MM.1S (cell line): Measurements from ENCODE around the gene EPRS1.

Source experiments
- DNase-seq: peaks from one replicate; pipeline ENCODE4 v3.0.0-alpha.2; 2015
- H2AFZ ChIP-seq: fragments of 300-600 bp; sonication (generic); 2 replicates; pipeline ENCODE4 v1.6.0; 2016; ENCODE audit warnings: antibody characterized with exemption, low read length
- H3F3A ChIP-seq: fragments of 300-600 bp; sonication (generic); 2 replicates; pipeline ENCODE4 v1.6.1; 2016; ENCODE audit warnings: mild to moderate bottlenecking, antibody characterized with exemption, low read length, moderate library complexity, mixed read lengths; ENCODE audit not compliant: insufficient read depth
- H3K27ac ChIP-seq: fragments of 300-600 bp; sonication (generic); 2 replicates; pipeline ENCODE4 v1.5.1; 2016; ENCODE audit warnings: mild to moderate bottlenecking, low read length
- H3K27me3 ChIP-seq: fragments of 300-600 bp; sonication (generic); replicated peaks from 2 replicates; pipeline ENCODE4 v1.6.0; 2016; ENCODE audit warnings: low read length; ENCODE audit not compliant: insufficient read depth
- H3K36me3 ChIP-seq: fragments of 300-600 bp; sonication (generic); replicated peaks from 2 replicates; pipeline ENCODE4 v1.6.1; 2016; ENCODE audit warnings: mild to moderate bottlenecking, low read length, mixed read lengths; ENCODE audit not compliant: insufficient read depth
- H3K4me1 ChIP-seq: fragments of 300-600 bp; sonication (generic); 2 replicates; pipeline ENCODE4 v1.6.1; 2016; ENCODE audit warnings: low read length, mixed read lengths
- H3K4me2 ChIP-seq: fragments of 300-600 bp; sonication (generic); 2 replicates; pipeline ENCODE4 v1.6.0; 2016; ENCODE audit warnings: low read depth, low read length
- H3K4me3 ChIP-seq: fragments of 300-600 bp; sonication (generic); 2 replicates; pipeline ENCODE4 v1.5.1; 2016; ENCODE audit warnings: low read length, mixed read lengths
- H3K79me2 ChIP-seq: fragments of 300-600 bp; sonication (generic); 2 replicates; pipeline ENCODE4 v1.6.1; 2016; ENCODE audit warnings: mixed run types, low read length, mixed read lengths
- H3K9ac ChIP-seq: fragments of 300-600 bp; sonication (generic); 2 replicates; pipeline ENCODE4 v1.6.1; 2016; ENCODE audit warnings: low read length, mixed read lengths
- H3K9me2 ChIP-seq: fragments of 300-600 bp; sonication (generic); replicated peaks from 2 replicates; pipeline ENCODE4 v1.6.1; 2016; ENCODE audit warnings: mild to moderate bottlenecking, low read length, mixed read lengths; ENCODE audit not compliant: insufficient read depth
- H3K9me3 ChIP-seq: fragments of 300-600 bp; sonication (generic); replicated peaks from 2 replicates; pipeline ENCODE4 v1.6.1; 2016; ENCODE audit warnings: mild to moderate bottlenecking, low read length, mixed read lengths; ENCODE audit not compliant: insufficient read depth
- H4K20me1 ChIP-seq: fragments of 300-600 bp; sonication (generic); 2 replicates; pipeline ENCODE4 v1.6.1; 2016; ENCODE audit warnings: mild to moderate bottlenecking, low read length, moderate library complexity, mixed read lengths; ENCODE audit not compliant: insufficient read depth
- CTCF ChIP-seq: fragments of 300-600 bp; sonication (generic); IDR thresholded peaks from 2 replicates; pipeline ENCODE4 v1.5.1; 2016; ENCODE audit warnings: antibody characterized with exemption, low read length, mixed read lengths
- EZH2 ChIP-seq: fragments of 300-600 bp; sonication (generic); optimal IDR thresholded peaks from 2 replicates; pipeline ENCODE3; 2017; ENCODE audit warnings: low read depth, mild to moderate bottlenecking, antibody characterized with exemption, low read length, mixed read lengths
- EZH2phosphoT487 ChIP-seq: fragments of 300-600 bp; sonication (generic); IDR thresholded peaks from 2 replicates; pipeline ENCODE4 v1.6.1; 2018; ENCODE audit warnings: antibody characterized with exemption, low read length

Gene EPRS1

GRCh38 chr1:220084460-220084859 is 38.2 kb upstream of the EPRS1 start:
- H3K4me2 ChIP-seq: no peak overlapping the region
- TF ChIP-seq EZH2: no peak
- TF ChIP-seq EZH2phosphoT487: no peak
- no peak for TF ChIP-seq CTCF

DNA sequence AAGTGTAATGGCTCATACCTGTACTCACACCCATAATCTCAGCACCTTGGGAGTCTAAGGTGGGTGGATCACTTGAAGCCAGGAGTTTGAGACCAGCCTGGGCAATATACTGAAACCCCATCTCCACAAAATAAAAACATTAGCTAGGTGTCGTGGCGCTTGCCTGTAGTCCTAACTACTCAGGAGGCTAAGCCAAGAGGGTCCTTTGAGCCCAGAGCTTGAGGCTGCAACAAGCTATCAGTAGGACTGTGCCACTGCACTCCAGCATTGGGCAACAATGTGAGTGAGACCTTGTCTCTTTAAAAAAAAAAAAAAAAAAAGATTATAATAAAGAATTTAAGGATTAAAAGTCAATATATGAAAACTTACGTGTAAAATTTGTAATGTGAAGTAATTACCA is 31.6 kb upstream of the EPRS1 start:
- H3K4me1 ChIP-seq: no peaks in the 10 kb centered on the region
- H3K9me3 ChIP-seq: no peaks in the 10 kb centered on the region
- H3K36me3 ChIP-seq: no peaks in the 10 kb centered on the region
- H3K79me2 ChIP-seq: no peaks in the 10 kb centered on the region
- no peaks in the 10 kb centered on the region for H4K20me1 ChIP-seq
- no peak overlapping the region for H3K4me2 ChIP-seq
- no peak overlapping the region for H3K27ac ChIP-seq
- H3K27me3 ChIP-seq: no peaks in the 10 kb centered on the region
- H3K4me3 ChIP-seq: no peak overlapping the region
- H3K9ac ChIP-seq: no peak overlapping the region
- no peak for DNase-seq
- TF ChIP-seq EZH2: no peak
- H3K9me2 ChIP-seq: no peaks in the 10 kb centered on the region
- H2AFZ ChIP-seq: no peak overlapping the region
- H3F3A ChIP-seq: no peaks in the 10 kb centered on the region

More at GRCh38 chr1:220084460-220084859, 38.2 kb upstream of the EPRS1 start:
- Histone ChIP-seq H3K27me3 (no peaks in the 10 kb centered on the region), H3K27ac (no peak overlapping the region), H4K20me1 (no peaks in the 10 kb centered on the region), H3K36me3 (no peaks in the 10 kb centered on the region), H3K4me1 (no peaks in the 10 kb centered on the region), H3K4me3 (no peak overlapping the region), H3K9ac (no peak overlapping the region), H3K9me3 (no peaks in the 10 kb centered on the region), H3F3A (peaks cover 5% of the 10 kb centered on the region), H3K79me2 (peaks cover 23% of the 10 kb centered on the region; the same call in 1 of the 2 replicates), H2AFZ (no peak overlapping the region), H3K9me2 (no peaks in the 10 kb centered on the region)
- no peak for DNase-seq

DNA sequence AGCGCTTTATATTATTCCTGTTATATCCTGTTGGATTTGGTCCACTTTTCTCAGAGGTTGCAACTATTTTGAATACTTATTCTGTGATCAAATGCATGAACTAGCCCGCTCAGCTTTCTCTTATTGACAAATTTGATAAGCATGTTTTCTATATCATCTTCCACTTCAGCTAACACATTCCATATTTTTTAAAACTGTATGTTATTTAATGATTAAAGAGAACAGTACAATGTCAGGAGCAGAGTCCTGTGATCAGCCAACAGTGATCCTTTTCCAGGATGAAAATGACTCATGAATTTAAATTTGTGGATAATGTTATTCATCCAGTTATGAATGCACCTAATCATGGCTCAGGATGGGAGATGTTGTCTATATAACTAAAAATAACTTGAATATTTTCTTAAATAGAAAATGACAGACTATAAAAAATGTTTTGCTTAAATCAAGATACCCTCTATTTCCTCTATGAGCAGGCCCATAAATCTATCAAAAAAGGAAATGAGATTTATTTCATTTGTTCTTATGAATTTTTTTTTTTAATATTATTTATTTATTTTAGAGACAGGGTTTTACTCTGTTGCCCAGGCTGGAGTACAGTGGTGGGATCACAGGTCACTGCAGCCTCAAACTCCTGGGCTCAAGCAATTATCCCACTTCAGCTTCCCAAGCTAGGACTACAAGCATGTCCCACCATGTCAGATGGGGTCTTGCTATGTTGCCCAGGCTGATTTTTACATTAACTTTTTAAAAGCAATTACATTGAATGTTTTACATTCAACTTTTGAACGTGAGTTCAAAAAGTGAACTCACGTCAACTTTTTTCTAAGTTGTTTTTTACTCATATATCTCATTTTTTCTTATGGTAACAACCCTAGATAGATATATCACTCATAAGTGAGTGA is 30.8 kb upstream of the EPRS1 start:
- Histone ChIP-seq H3F3A (no peaks in the 10 kb centered on the region), H3K4me3 (no peak overlapping the region), H4K20me1 (no peaks in the 10 kb centered on the region), H3K9me3 (no peaks in the 10 kb centered on the region), H3K36me3 (no peaks in the 10 kb centered on the region), H2AFZ (no peak overlapping the region), H3K9me2 (no peaks in the 10 kb centered on the region), H3K27me3 (no peaks in the 10 kb centered on the region), H3K79me2 (no peaks in the 10 kb centered on the region), H3K4me2 (no peak overlapping the region), H3K4me1 (no peaks in the 10 kb centered on the region), H3K27ac (no peak overlapping the region), H3K9ac (no peak overlapping the region)
- DNase-seq: no peak
- no peak for TF ChIP-seq EZH2
- TF ChIP-seq EZH2phosphoT487: no peak
- no peak for TF ChIP-seq CTCF
